Neural cell (in vitro differentiated cells): ENCODE data around the gene CNST. TPM values are rescaled to one million over a fixed set of nuclear protein-coding genes. Genes with fewer than 3 reads are reported as not detected.

Experiments used
- H2AFZ ChIP-seq: fragments of 200-600, 300-800 bp; sonication (generic), shearing (Covaris generic); 2 replicates; pipeline ENCODE4 v1.6.0; 2014; ENCODE audit warnings: low read depth, mild to moderate bottlenecking, antibody characterized with exemption, low read length, moderate library complexity
- H3F3A ChIP-seq: fragments of 200-600 bp; shearing (Covaris generic); 2 replicates; pipeline ENCODE4 v1.6.1; 2016; ENCODE audit warnings: mild to moderate bottlenecking, moderate library complexity, mixed read lengths, antibody characterized with exemption, low read length; ENCODE audit not compliant: insufficient read depth, poor library complexity, severe bottlenecking
- H3K27ac ChIP-seq: fragments of 200-600, 300-800 bp; sonication (generic), shearing (Covaris generic); 2 replicates; pipeline ENCODE4 v1.5.1; 2014; ENCODE audit warnings: mild to moderate bottlenecking, low read length, moderate library complexity
- H3K27me3 ChIP-seq: fragments of 300-800, 200-600 bp; sonication (generic), shearing (Covaris generic); 2 replicates; pipeline ENCODE4 v1.6.0; 2014; ENCODE audit warnings: mild to moderate bottlenecking, low read depth, low read length, moderate library complexity; ENCODE audit not compliant: insufficient read depth
- H3K36me3 ChIP-seq: fragments of 300-800, 200-600 bp; sonication (generic), shearing (Covaris generic); 2 replicates; pipeline ENCODE4 v1.5.1; 2014; ENCODE audit warnings: mild to moderate bottlenecking, antibody characterized with exemption, low read length, moderate library complexity; ENCODE audit not compliant: insufficient read depth
- H3K4me2 ChIP-seq: fragments of 300-800, 200-600 bp; sonication (generic), shearing (Covaris generic); 2 replicates; pipeline ENCODE4 v1.6.0; 2014; ENCODE audit warnings: mild to moderate bottlenecking, low read length
- H3K4me3 ChIP-seq: fragments of 300-800, 200-600 bp; sonication (generic), shearing (Covaris generic); 2 replicates; pipeline ENCODE4 v1.5.1; 2014; ENCODE audit warnings: mild to moderate bottlenecking, low read length, moderate library complexity
- H3K79me2 ChIP-seq: fragments of 200-600 bp; shearing (Covaris generic); replicated peaks from 2 replicates; pipeline ENCODE4 v1.6.0; 2014; ENCODE audit warnings: mild to moderate bottlenecking, low read length, moderate library complexity; ENCODE audit not compliant: insufficient read depth
- H3K9ac ChIP-seq: fragments of 300-800, 200-600 bp; sonication (generic), shearing (Covaris generic); 2 replicates; pipeline ENCODE4 v1.6.1; 2016; ENCODE audit warnings: mild to moderate bottlenecking, low read length, mixed read lengths
- H3K9me2 ChIP-seq: fragments of 200-600 bp; shearing (Covaris generic); 2 replicates; pipeline ENCODE4 v1.6.1; 2016; ENCODE audit warnings: mild to moderate bottlenecking, low read length, mixed read lengths; ENCODE audit not compliant: insufficient read depth
- H3K9me3 ChIP-seq: fragments of 200-600, 300-800 bp; sonication (generic), shearing (Covaris generic); 2 replicates; pipeline ENCODE4 v1.6.1; 2016; ENCODE audit warnings: mild to moderate bottlenecking, mixed run types, low read length, moderate library complexity, mixed read lengths
- H4K20me1 ChIP-seq: fragments of 200-600 bp; shearing (Covaris generic); 2 replicates; pipeline ENCODE4 v1.6.1; 2016; ENCODE audit warnings: mild to moderate bottlenecking, mixed run types; ENCODE audit not compliant: insufficient read depth
- EP300 ChIP-seq: fragments of 450-650 bp; conservative IDR thresholded peaks from 2 replicates; pipeline ENCODE4 v1.6.1; 2014; ENCODE audit warnings: antibody characterized with exemption, mild to moderate bottlenecking, moderate library complexity; ENCODE audit not compliant: poor library complexity, severe bottlenecking
- EZH2 ChIP-seq: fragments of 200-600, 300-800 bp; shearing (Covaris generic), sonication (generic); IDR thresholded peaks from 2 replicates; pipeline ENCODE4 v1.6.1; 2014; ENCODE audit warnings: antibody characterized with exemption, low read length, borderline replicate concordance, mild to moderate bottlenecking; ENCODE audit not compliant: insufficient read depth, poor library complexity, severe bottlenecking
- MXI1 ChIP-seq: fragments of 450-650 bp; conservative IDR thresholded peaks from 2 replicates; pipeline ENCODE4 v1.6.1; 2014; ENCODE audit warnings: antibody characterized with exemption, mild to moderate bottlenecking; ENCODE audit not compliant: poor library complexity, severe bottlenecking
- POLR2AphosphoS5 ChIP-seq: IDR thresholded peaks from 2 replicates; pipeline ENCODE4 v1.6.1; 2012
- RAD21 ChIP-seq: fragments of 450-650 bp; conservative IDR thresholded peaks from 2 replicates; pipeline ENCODE4 v1.6.1; 2014; ENCODE audit warnings: antibody characterized with exemption, mild to moderate bottlenecking, moderate library complexity
- SMC3 ChIP-seq: fragments of 450-650 bp; conservative IDR thresholded peaks from 2 replicates; pipeline ENCODE4 v1.6.1; 2014; ENCODE audit warnings: antibody characterized with exemption, mild to moderate bottlenecking, moderate library complexity; ENCODE audit not compliant: poor library complexity
- TAF1 ChIP-seq: IDR thresholded peaks from 2 replicates; pipeline ENCODE4 v1.6.1; 2012; ENCODE audit warnings: low read depth
- polyA plus RNA-seq: library from polyadenylated mRNA; depleted of rRNA; stranded (reverse); fragments of >200 nt; gene quantifications from 2 replicates; pipeline ENCODE4 v1.2.3, GENCODE V29; 2014
- TF ChIP-seq, protein P1 (sequence below): IDR thresholded peaks from 2 replicates; pipeline ENCODE4 v1.6.1; 2012; ENCODE audit warnings: borderline replicate concordance
- TF ChIP-seq, protein P2 (sequence below): fragments of 450-650 bp; IDR thresholded peaks from 2 replicates; pipeline ENCODE4 v1.5.1; 2014; ENCODE audit warnings: antibody characterized with exemption, mild to moderate bottlenecking, moderate library complexity; ENCODE audit not compliant: poor library complexity, severe bottlenecking

CNST gene
- polyA plus RNA-seq, 1 donor from 2014 or later = 26.3 TPM

DNA sequence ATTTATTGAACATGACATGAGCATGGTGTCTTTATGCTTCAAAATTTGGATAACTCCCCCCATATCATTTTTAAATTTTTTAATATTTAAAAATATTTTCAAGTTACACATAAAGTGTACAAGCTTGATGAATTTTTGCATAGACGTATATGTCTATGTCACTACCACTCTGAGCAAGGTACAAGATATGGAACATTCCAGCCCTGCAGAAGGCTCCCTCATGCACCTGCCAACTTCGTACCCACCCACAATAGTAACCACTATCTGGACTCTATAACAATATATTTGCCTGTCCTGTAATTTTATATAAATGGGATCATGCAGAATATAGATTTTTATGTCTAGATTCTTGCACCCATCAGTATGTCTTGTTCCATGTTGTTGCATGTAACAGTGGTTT is 74.5 kb downstream of the CNST start:
- H3K4me3 ChIP-seq = no peak overlapping the region
- H3K27me3 ChIP-seq = no peaks in the 10 kb centered on the region
- H3K27ac ChIP-seq = no peak overlapping the region
- no peak overlapping the region for H3K9ac ChIP-seq
- no peaks in the 10 kb centered on the region for H3K9me2 ChIP-seq
- H2AFZ ChIP-seq = no peak overlapping the region
- H4K20me1 ChIP-seq = no peaks in the 10 kb centered on the region
- no peaks in the 10 kb centered on the region for H3K9me3 ChIP-seq
- peaks cover 6% of the 10 kb centered on the region for H3K36me3 ChIP-seq
- H3K79me2 ChIP-seq = no peaks in the 10 kb centered on the region
- no peaks in the 10 kb centered on the region for H3F3A ChIP-seq
- TF ChIP-seq TAF1 = no peak
- TF ChIP-seq, protein P1, sequence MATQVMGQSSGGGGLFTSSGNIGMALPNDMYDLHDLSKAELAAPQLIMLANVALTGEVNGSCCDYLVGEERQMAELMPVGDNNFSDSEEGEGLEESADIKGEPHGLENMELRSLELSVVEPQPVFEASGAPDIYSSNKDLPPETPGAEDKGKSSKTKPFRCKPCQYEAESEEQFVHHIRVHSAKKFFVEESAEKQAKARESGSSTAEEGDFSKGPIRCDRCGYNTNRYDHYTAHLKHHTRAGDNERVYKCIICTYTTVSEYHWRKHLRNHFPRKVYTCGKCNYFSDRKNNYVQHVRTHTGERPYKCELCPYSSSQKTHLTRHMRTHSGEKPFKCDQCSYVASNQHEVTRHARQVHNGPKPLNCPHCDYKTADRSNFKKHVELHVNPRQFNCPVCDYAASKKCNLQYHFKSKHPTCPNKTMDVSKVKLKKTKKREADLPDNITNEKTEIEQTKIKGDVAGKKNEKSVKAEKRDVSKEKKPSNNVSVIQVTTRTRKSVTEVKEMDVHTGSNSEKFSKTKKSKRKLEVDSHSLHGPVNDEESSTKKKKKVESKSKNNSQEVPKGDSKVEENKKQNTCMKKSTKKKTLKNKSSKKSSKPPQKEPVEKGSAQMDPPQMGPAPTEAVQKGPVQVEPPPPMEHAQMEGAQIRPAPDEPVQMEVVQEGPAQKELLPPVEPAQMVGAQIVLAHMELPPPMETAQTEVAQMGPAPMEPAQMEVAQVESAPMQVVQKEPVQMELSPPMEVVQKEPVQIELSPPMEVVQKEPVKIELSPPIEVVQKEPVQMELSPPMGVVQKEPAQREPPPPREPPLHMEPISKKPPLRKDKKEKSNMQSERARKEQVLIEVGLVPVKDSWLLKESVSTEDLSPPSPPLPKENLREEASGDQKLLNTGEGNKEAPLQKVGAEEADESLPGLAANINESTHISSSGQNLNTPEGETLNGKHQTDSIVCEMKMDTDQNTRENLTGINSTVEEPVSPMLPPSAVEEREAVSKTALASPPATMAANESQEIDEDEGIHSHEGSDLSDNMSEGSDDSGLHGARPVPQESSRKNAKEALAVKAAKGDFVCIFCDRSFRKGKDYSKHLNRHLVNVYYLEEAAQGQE = no peak
- H3K4me2 ChIP-seq = no peak overlapping the region

DNA sequence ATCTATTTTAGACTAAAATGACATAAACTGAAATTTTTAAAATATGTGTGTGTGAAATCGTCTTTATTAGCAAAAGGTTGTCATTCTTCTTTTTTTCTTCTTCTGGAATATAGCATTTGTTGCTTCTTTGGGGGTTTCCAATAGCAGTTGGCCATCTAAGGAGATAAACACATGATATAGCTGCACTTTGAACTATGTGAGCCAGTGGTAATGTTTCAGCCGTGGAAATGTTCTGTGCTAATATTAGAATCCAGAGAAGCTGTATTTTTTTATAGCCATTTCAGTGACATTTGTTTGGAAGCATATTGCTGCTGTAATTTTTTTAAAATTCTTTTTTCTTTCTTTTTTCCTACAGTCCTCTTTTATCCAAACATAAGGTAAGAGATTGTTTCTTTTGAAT is 75.1 kb downstream of the CNST start:
- Histone ChIP-seq H3K4me3 (no peak overlapping the region), H3K9me2 (no peaks in the 10 kb centered on the region), H3K36me3 (peaks cover 6% of the 10 kb centered on the region), H3K4me2 (no peak overlapping the region), H3K79me2 (no peaks in the 10 kb centered on the region), H3K27ac (no peak overlapping the region), H3K9ac (no peak overlapping the region), H4K20me1 (no peaks in the 10 kb centered on the region), H3K9me3 (no peaks in the 10 kb centered on the region), H2AFZ (no peak overlapping the region), H3F3A (no peaks in the 10 kb centered on the region), H3K27me3 (no peaks in the 10 kb centered on the region)
- TF ChIP-seq, protein P2, sequence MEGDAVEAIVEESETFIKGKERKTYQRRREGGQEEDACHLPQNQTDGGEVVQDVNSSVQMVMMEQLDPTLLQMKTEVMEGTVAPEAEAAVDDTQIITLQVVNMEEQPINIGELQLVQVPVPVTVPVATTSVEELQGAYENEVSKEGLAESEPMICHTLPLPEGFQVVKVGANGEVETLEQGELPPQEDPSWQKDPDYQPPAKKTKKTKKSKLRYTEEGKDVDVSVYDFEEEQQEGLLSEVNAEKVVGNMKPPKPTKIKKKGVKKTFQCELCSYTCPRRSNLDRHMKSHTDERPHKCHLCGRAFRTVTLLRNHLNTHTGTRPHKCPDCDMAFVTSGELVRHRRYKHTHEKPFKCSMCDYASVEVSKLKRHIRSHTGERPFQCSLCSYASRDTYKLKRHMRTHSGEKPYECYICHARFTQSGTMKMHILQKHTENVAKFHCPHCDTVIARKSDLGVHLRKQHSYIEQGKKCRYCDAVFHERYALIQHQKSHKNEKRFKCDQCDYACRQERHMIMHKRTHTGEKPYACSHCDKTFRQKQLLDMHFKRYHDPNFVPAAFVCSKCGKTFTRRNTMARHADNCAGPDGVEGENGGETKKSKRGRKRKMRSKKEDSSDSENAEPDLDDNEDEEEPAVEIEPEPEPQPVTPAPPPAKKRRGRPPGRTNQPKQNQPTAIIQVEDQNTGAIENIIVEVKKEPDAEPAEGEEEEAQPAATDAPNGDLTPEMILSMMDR = no peak
- TF ChIP-seq, protein P1 = no peak
- TF ChIP-seq EP300 = no peak
- no peak for TF ChIP-seq MXI1
- TF ChIP-seq EZH2 = no peak
- no peak for TF ChIP-seq SMC3
- TF ChIP-seq RAD21 = no peak
- TF ChIP-seq POLR2AphosphoS5 = no peak
- TF ChIP-seq TAF1 = no peak
